CD14-positive monocyte (primary cell): ENCODE data around the gene PLA2G2F. TPM values are rescaled to one million over a fixed set of nuclear protein-coding genes. Genes with fewer than 3 reads are reported as not detected.

Experiments used
- DNase-seq, 3 donors: peaks; one replicate each; pipeline ENCODE4 v3.0.0-alpha.2; 2011 to 2022
- H2AFZ ChIP-seq: 2 replicates; pipeline ENCODE4 v1.6.0; 2012; ENCODE audit warnings: mild to moderate bottlenecking, low read depth, low read length, inconsistent platforms; ENCODE audit not compliant: insufficient read depth, poor library complexity, severe bottlenecking
- H3K27ac ChIP-seq, 2 donors: 1 replicate in 1 of 2; 2 replicates in 1 of 2; pipeline ENCODE4 v1.5.1; 2012 to 2013; ENCODE audit warnings: low read length in 2 of 2, control low read depth in 1 of 2, inconsistent platforms in 1 of 2, low read depth in 1 of 2, mild to moderate bottlenecking in 1 of 2
- H3K27me3 ChIP-seq, 2 donors: one replicate each; pipeline versions ENCODE4 v1.6.0 to v1.6.1; 2011 to 2013; ENCODE audit warnings: low read length in 2 of 2; ENCODE audit not compliant: control insufficient read depth in 2 of 2, insufficient read depth in 2 of 2
- H3K36me3 ChIP-seq, 2 donors: replicated peaks in 1 of 2; 1 replicate in 1 of 2; 2 replicates in 1 of 2; pipeline versions ENCODE4 v1.5.1 to v1.6.1; 2012 to 2013; ENCODE audit warnings: low read length in 2 of 2, control low read depth in 1 of 2, inconsistent platforms in 1 of 2, mild to moderate bottlenecking in 1 of 2; ENCODE audit not compliant: insufficient read depth in 2 of 2, control insufficient read depth in 1 of 2
- H3K4me1 ChIP-seq, 2 donors: 1 replicate in 1 of 2; 2 replicates in 1 of 2; pipeline versions ENCODE4 v1.5.1 to v1.6.1; 2012 to 2013; ENCODE audit warnings: low read length in 2 of 2, control low read depth in 1 of 2, inconsistent platforms in 1 of 2, mild to moderate bottlenecking in 1 of 2, moderate library complexity in 1 of 2; ENCODE audit not compliant: insufficient read depth in 2 of 2, control insufficient read depth in 1 of 2
- H3K4me2 ChIP-seq: replicated peaks from 2 replicates; pipeline ENCODE3; 2012; ENCODE audit warnings: low read length, moderate library complexity, mild to moderate bottlenecking; ENCODE audit not compliant: poor library complexity, severe bottlenecking; ENCODE audit errors: extremely low read depth
- H3K4me3 ChIP-seq, 3 experiments: fragments of 200-600 bp in 1 of 3; sonication (generic) in 1 of 3; replicated peaks in 1 of 3; 1 replicate in 2 of 3; 2 replicates in 1 of 3; pipeline ENCODE4 v1.5.1; 2011 to 2013; ENCODE audit warnings: low read length in 3 of 3, mild to moderate bottlenecking in 3 of 3, control low read depth in 2 of 3, low read depth in 2 of 3, inconsistent platforms in 1 of 3, moderate library complexity in 1 of 3
- H3K79me2 ChIP-seq: 2 replicates; pipeline ENCODE4 v1.6.0; 2012; ENCODE audit warnings: mild to moderate bottlenecking, control low read depth, inconsistent platforms, low read length, moderate library complexity; ENCODE audit not compliant: insufficient read depth
- H3K9ac ChIP-seq: 2 replicates; pipeline ENCODE4 v1.6.0; 2017; ENCODE audit warnings: low read length, mild to moderate bottlenecking; ENCODE audit not compliant: insufficient read depth, poor library complexity, severe bottlenecking
- H3K9me3 ChIP-seq, 2 donors: replicated peaks in 1 of 2; 1 replicate in 1 of 2; 2 replicates in 1 of 2; pipeline versions ENCODE4 v1.5.1 to v1.6.1; 2012 to 2013; ENCODE audit warnings: low read length in 2 of 2, control low read depth in 1 of 2; ENCODE audit not compliant: control insufficient read depth in 1 of 2, insufficient read depth in 1 of 2
- H4K20me1 ChIP-seq: 2 replicates; pipeline ENCODE4 v1.6.0; 2012; ENCODE audit warnings: mild to moderate bottlenecking, low read length, control low read depth, moderate library complexity; ENCODE audit not compliant: insufficient read depth
- H3K27ac Mint-ChIP-seq, 7 donors: one replicate each; pipeline ENCODE4 v1.8.0; 2020; ENCODE audit warnings: mild to moderate bottlenecking in 7 of 7, mixed read lengths in 7 of 7, moderate library complexity in 6 of 7, inconsistent platforms in 2 of 7
- H3K27me3 Mint-ChIP-seq, 3 donors: one replicate each; pipeline ENCODE4 v1.8.0; 2021 to 2022; ENCODE audit warnings: low read depth in 3 of 3, mild to moderate bottlenecking in 3 of 3, mixed read lengths in 3 of 3, moderate library complexity in 3 of 3, inconsistent platforms in 1 of 3
- H3K36me3 Mint-ChIP-seq, 2 donors: one replicate each; pipeline ENCODE4 v1.8.0; 2020; ENCODE audit warnings: mixed read lengths in 2 of 2, inconsistent platforms in 1 of 2, mild to moderate bottlenecking in 1 of 2
- H3K4me1 Mint-ChIP-seq: one replicate; pipeline ENCODE4 v1.8.0; 2020; ENCODE audit warnings: mild to moderate bottlenecking, mixed read lengths
- H3K4me3 Mint-ChIP-seq, 2 donors: one replicate each; pipeline ENCODE4 v1.8.0; 2020; ENCODE audit warnings: mild to moderate bottlenecking in 2 of 2, mixed read lengths in 2 of 2, moderate library complexity in 1 of 2
- H3K9me3 Mint-ChIP-seq, 7 donors: one replicate each; pipeline ENCODE4 v1.8.0; 2020 to 2022; ENCODE audit warnings: mixed read lengths in 7 of 7, mild to moderate bottlenecking in 6 of 7, moderate library complexity in 6 of 7, inconsistent platforms in 2 of 7
- CTCF ChIP-seq: fragments of 200-600 bp; IDR thresholded peaks from one replicate; pipeline ENCODE4 v1.8.0; 2022; ENCODE audit warnings: antibody characterized with exemption, mild to moderate bottlenecking
- WGBS: methylation state at CpG from one replicate; pipeline ENCODE4 v1.1.5; 2013; ENCODE audit warnings: missing lambda C conversion rate; ENCODE audit not compliant: insufficient coverage; 5-methylcytosine and 5-hydroxymethylcytosine counted together
- intact Hi-C, 2 donors: fragments of 100-400 bp; cut with micrococcal nuclease; formaldehyde crosslinking; loops; one replicate each; pipeline versions ENCODE4 v1.15.0 to v1.15.1; 2023
- polyA plus RNA-seq, 3 donors: library from polyadenylated mRNA; depleted of rRNA in 1 of 3; unstranded in 2 of 3; stranded (reverse) in 1 of 3; fragments of 300-500 nt in 2 of 3; fragments of >200 nt in 1 of 3; fragmentation: Illumina TruSeq in 2 of 3; gene quantifications; 1 replicate in 2 of 3; 2 replicates in 1 of 3; pipeline ENCODE4 v1.2.3, GENCODE V29; 2012 to 2021

Gene PLA2G2F
- polyA plus RNA-seq, 3 donors, result not detected

DNA sequence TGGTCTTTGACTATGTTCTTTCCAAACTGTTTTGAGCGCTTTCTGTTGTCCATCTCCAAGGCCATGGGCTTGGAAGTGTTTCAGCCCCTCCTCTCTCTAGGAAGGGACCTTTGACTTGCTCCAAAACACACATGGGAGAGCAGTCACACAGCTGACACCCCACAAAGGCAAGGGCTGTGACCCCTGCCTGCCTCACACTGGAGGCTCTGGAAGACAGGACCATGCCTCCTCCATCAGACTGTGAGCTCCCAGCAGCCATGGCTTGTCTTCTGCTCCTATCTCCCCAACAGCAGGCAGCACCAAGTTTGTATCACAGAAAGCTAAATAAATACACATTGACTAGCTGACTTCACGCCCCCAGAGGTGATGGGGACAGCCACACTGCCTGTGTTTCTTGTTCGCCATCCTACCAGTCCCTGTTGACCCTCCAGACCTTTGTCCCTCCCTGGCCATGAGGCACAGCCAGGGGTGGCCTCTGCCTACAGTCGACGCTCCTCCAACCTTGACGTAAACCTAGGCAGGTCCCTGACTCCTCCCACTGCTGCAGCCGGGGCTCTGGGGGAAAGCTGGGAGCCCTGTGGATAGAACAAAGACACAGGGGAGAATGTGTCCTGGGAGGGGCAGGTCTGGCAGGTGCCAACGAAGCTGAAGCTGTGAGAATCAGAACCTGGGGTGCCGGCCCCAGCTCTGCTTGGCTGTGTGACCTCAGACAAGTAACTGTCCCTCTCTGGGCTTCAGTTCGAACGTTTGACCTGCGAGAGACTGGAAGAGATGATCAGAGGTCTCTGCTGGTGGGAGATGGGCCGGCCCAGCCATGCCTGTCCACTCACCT, 4.8 kb downstream of the PLA2G2F start:
- Histone ChIP-seq H3K36me3 (no peaks in the 10 kb centered on the region), H3K9me3 (no peaks in the 10 kb centered on the region), H3K4me2 (no peak overlapping the region), H2AFZ (no peak overlapping the region), H3K9ac (no peak overlapping the region), H3K4me3 (no peak overlapping the region), H3K27ac (no peak overlapping the region), H4K20me1 (no peaks in the 10 kb centered on the region), H3K4me1 (no peaks in the 10 kb centered on the region), H3K27me3 (no peaks in the 10 kb centered on the region), H3K79me2 (no peaks in the 10 kb centered on the region)
- intact Hi-C loops, result no loop called here
- TF ChIP-seq CTCF, result no peak
- Mint-ChIP-seq H3K4me3 (no peak overlapping the region), H3K27ac (peak overlapping the region in 2 of 7 donors; percentile 58 to 66), H3K9me3 (no peaks in the 10 kb centered on the region), H3K27me3 (peaks cover 5 to 15% (median 6%) of the 10 kb centered on the region in 3 donors), H3K4me1 (no peaks in the 10 kb centered on the region), H3K36me3 (no peaks in the 10 kb centered on the region)
- DNase-seq, result no peak
- WGBS, result 76% methylated on average over 10 of the region's 13 CpGs

DNA sequence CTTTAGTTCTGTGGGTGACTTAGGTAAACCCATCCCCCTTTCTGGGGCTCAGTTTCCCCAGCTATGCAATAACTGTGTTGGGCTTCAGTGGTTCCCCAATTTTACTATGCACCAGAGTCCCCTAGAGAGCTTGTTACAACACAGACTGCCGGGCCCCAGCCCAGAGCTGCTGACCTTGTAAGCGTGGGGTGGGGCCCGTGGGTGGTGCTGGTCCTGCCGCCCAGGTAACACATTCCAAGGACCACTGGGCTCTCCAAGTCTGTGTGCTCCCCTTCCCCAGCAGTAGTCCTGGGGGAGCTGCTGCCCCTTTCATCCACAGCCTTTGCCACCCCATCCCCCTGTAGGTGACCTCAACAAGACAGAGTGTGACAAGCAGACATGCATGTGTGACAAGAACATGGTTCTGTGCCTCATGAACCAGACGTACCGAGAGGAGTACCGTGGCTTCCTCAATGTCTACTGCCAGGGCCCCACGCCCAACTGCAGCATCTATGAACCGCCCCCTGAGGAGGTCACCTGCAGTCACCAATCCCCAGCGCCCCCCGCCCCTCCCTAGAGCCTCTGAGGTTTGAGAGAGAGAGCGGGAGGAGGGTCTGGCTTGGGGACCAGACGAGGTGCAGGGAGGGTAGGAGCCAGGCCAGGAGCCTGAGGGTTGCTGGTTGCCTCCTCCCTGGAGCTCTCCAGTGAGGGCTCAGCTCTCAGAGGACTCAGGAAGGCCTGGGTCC, 8.9 kb downstream of the PLA2G2F start:
- Mint-ChIP-seq H3K27ac (no peak overlapping the region), H3K4me3 (no peak overlapping the region), H3K9me3 (peaks cover 0 to 3% (median 0%) of the 10 kb centered on the region in 7 donors), H3K4me1 (peaks cover 13% of the 10 kb centered on the region), H3K36me3 (no peaks in the 10 kb centered on the region), H3K27me3 (peaks cover 7 to 22% (median 10%) of the 10 kb centered on the region in 3 donors)
- Histone ChIP-seq H3K4me3 (no peak overlapping the region), H3K27me3 (peaks cover 0 to 5% of the 10 kb centered on the region in 2 donors), H3K9me3 (no peaks in the 10 kb centered on the region), H4K20me1 (no peaks in the 10 kb centered on the region), H3K27ac (no peak overlapping the region), H3K4me1 (peaks cover 13% of the 10 kb centered on the region in 2 donors), H3K36me3 (no peaks in the 10 kb centered on the region), H2AFZ (no peak overlapping the region), H3K79me2 (no peaks in the 10 kb centered on the region), H3K4me2 (no peak overlapping the region), H3K9ac (no peak overlapping the region)
- intact Hi-C loops, result no loop called here
- no peak for DNase-seq
- 90% methylated on average over 12 of the region's 13 CpGs for WGBS
- no peak for TF ChIP-seq CTCF
